Progenitor cell of endocrine pancreas (in vitro differentiated cells): Measurements from ENCODE around the gene NUDT1. TPM values are rescaled to one million over a fixed set of nuclear protein-coding genes. Genes with fewer than 3 reads are reported as not detected.

Experiments
- DNase-seq: peaks from one replicate; pipeline ENCODE4 v3.0.0; 2021; ENCODE audit warnings: low spot score; ENCODE audit not compliant: unreplicated experiment
- H3K27ac Mint-ChIP-seq: 2 replicates; pipeline ENCODE4 v1.8.0; 2021; ENCODE audit warnings: mild to moderate bottlenecking, moderate library complexity, mixed read lengths
- H3K27me3 Mint-ChIP-seq: 2 replicates; pipeline ENCODE4 v1.8.0; 2021; ENCODE audit warnings: mixed read lengths
- H3K36me3 Mint-ChIP-seq: 2 replicates; pipeline ENCODE4 v1.8.0; 2022; ENCODE audit warnings: mixed read lengths; ENCODE audit not compliant: insufficient read depth
- H3K4me1 Mint-ChIP-seq: 2 replicates; pipeline ENCODE4 v1.8.0; 2021; ENCODE audit warnings: low read depth, mixed read lengths
- H3K4me3 Mint-ChIP-seq: 2 replicates; pipeline ENCODE4 v1.8.0; 2021; ENCODE audit warnings: low read depth, mild to moderate bottlenecking, moderate library complexity, mixed read lengths
- H3K9me3 Mint-ChIP-seq: 2 replicates; pipeline ENCODE4 v1.8.0; 2021; ENCODE audit warnings: low read depth, mixed read lengths
- total RNA-seq: library from RNA; stranded (reverse); gene quantifications from 2 replicates; pipeline ENCODE4 v1.2.1, GENCODE V29; 2021
- TF ChIP-seq, protein P1 (sequence below): fragments of 200-600 bp; sonication (generic); IDR thresholded peaks from one replicate; pipeline ENCODE4 v1.5.0; 2021; ENCODE audit warnings: antibody characterized with exemption, mild to moderate bottlenecking; ENCODE audit not compliant: unreplicated experiment

Gene NUDT1
- total RNA-seq, 1 donor from 2014 or later, result 22.1 TPM

DNA sequence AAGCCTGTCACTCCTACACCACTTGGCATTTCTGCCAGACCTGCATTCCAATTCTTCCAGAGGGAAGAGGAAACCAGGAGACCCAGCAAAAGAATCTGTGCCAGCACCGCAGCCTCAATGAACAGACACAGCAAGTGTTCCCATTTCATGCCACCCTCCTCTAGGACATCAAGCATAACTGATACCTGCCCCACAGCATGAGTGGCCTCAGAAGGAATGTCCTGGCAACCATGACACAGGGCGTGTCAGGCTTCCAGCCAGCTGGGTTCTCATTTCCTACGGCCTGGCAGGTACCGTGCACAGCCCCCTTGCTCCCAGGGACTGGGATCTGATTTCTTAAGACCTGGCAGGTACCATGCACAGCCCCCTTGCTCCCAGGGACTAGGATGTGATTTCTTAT lies 17.1 kb upstream of the NUDT1 start:
- Mint-ChIP-seq H3K36me3 (peaks cover 22% of the 10 kb centered on the region), H3K27me3 (no peaks in the 10 kb centered on the region)

DNA sequence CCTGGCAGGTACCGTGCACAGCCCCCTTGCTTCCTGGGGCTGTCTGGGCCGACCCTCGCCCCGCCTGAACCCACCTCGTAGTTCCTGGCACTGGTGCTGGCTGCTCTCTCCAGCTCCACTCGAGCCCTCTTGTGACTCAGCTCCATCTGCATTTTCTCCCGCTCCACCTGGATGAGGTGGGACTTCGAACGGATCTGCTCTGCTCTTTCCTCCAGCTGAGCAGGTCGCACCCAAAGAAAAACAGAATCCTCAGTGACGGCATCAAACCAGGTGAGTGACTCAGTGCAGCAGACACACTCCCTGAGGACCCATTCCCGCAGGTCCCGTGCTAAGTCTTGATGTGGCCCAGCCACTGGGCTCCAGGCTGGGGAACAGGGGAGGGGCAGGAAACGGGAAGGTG lies 16.7 kb upstream of the NUDT1 start:
- H3K36me3 Mint-ChIP-seq, result peaks cover 22% of the 10 kb centered on the region
- no peak overlapping the region for H3K27ac Mint-ChIP-seq
- H3K4me1 Mint-ChIP-seq, result no peaks in the 10 kb centered on the region
- no peaks in the 10 kb centered on the region for H3K27me3 Mint-ChIP-seq
- no peak overlapping the region for H3K4me3 Mint-ChIP-seq
- no peak for DNase-seq
- TF ChIP-seq, protein P1, sequence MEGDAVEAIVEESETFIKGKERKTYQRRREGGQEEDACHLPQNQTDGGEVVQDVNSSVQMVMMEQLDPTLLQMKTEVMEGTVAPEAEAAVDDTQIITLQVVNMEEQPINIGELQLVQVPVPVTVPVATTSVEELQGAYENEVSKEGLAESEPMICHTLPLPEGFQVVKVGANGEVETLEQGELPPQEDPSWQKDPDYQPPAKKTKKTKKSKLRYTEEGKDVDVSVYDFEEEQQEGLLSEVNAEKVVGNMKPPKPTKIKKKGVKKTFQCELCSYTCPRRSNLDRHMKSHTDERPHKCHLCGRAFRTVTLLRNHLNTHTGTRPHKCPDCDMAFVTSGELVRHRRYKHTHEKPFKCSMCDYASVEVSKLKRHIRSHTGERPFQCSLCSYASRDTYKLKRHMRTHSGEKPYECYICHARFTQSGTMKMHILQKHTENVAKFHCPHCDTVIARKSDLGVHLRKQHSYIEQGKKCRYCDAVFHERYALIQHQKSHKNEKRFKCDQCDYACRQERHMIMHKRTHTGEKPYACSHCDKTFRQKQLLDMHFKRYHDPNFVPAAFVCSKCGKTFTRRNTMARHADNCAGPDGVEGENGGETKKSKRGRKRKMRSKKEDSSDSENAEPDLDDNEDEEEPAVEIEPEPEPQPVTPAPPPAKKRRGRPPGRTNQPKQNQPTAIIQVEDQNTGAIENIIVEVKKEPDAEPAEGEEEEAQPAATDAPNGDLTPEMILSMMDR, result no peak
- H3K9me3 Mint-ChIP-seq, result no peaks in the 10 kb centered on the region

More for the DNA sequence above, 17.1 kb upstream of the NUDT1 start:
- Mint-ChIP-seq H3K4me1 (no peaks in the 10 kb centered on the region), H3K9me3 (no peaks in the 10 kb centered on the region), H3K27ac (no peak overlapping the region), H3K4me3 (no peak overlapping the region)
- DNase-seq, result no peak
- TF ChIP-seq, protein P1, result no peak

DNA sequence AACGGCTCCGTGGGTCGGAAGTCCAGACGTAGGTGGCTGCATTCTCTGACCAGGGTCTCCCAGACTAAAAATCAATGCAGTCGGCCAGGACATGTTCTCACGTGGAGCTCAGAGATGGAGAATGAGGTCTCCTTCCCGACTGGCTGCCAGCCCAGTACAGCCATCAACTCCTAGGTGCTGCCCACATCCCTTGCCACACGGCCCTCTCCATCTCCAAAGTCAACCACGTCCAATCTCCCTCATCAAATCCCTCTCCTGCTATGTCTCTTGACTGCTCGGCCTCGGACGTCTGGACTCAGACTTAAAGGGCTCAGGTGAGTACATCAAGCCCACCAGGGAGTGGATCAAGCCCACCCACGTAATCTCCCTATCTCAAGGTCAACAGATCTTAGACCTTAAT lies 16.2 kb upstream of the NUDT1 start:
- H3K36me3 Mint-ChIP-seq, result peaks cover 22% of the 10 kb centered on the region
- no peak for DNase-seq

DNA sequence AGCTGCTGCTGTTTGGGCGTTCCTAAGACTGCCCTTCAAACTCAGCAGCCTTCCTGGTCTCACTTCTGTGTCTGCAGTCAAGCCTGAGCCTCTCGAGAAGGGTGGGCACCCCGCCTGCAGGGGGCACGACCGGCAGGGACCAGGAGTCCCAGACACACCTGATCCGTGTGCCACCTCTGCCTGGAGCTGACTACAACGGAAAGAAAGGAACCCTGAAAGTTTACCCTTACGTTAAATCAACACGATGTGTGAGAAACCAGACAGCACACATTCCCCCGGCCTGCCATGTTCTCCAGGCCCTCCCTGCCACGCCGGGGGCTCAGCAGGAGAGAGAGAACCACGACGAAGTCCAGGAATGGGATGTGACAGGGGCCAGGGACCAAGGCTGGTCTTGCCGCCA lies 14.3 kb upstream of the NUDT1 start:
- Mint-ChIP-seq H3K36me3 (peaks cover 16% of the 10 kb centered on the region), H3K27ac (no peak overlapping the region), H3K27me3 (no peaks in the 10 kb centered on the region), H3K4me1 (peaks cover 6% of the 10 kb centered on the region), H3K4me3 (no peak overlapping the region), H3K9me3 (no peaks in the 10 kb centered on the region)
- TF ChIP-seq, protein P1, result no peak
- DNase-seq, result no peak

More for the DNA sequence above, 16.2 kb upstream of the NUDT1 start:
- Mint-ChIP-seq H3K4me3 (no peak overlapping the region), H3K9me3 (no peaks in the 10 kb centered on the region), H3K27me3 (no peaks in the 10 kb centered on the region), H3K4me1 (no peaks in the 10 kb centered on the region), H3K27ac (no peak overlapping the region)
- TF ChIP-seq, protein P1, result no peak

DNA sequence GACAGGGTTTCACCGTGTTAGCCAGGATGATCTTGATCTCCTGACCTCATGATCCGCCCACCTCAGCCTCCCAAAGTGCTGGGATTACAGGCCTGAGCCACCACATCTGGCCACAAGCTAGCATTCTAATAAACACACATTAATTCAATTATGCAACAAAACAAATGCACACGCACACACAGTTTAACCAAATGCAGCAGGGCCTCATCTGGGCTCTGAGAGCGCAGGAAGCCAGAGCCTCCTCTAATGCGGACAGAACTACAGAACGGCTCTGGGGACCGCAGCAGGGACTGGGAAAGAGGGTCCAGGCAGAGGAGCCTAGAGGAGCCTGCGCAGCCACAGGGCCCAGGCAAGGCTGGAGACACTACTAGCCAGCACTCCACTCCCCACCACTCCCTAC lies 13.1 kb upstream of the NUDT1 start:
- H3K4me1 Mint-ChIP-seq, result peaks cover 10% of the 10 kb centered on the region
- DNase-seq, result no peak
- H3K36me3 Mint-ChIP-seq, result peaks cover 16% of the 10 kb centered on the region
- H3K27ac Mint-ChIP-seq, result no peak overlapping the region
- no peaks in the 10 kb centered on the region for H3K27me3 Mint-ChIP-seq
- H3K9me3 Mint-ChIP-seq, result no peaks in the 10 kb centered on the region
- H3K4me3 Mint-ChIP-seq, result no peak overlapping the region
- TF ChIP-seq, protein P1, result no peak
